NCI-H345 (cell line): ENCODE results near the gene LRRC74B.
A peak's percentile ranks its signal among the peaks of the same experiment; 100 is the strongest.
"Not testable (repeated sequence)": the region's sequence is repeated elsewhere in the genome, so short reads cannot be mapped to it uniquely, and the experiment has no call there.

Source experiments
- DNase-seq: peaks from one replicate; lab custom pipeline; 2025; lab: John Stamatoyannopoulos, UW

Gene LRRC74B, protein sequence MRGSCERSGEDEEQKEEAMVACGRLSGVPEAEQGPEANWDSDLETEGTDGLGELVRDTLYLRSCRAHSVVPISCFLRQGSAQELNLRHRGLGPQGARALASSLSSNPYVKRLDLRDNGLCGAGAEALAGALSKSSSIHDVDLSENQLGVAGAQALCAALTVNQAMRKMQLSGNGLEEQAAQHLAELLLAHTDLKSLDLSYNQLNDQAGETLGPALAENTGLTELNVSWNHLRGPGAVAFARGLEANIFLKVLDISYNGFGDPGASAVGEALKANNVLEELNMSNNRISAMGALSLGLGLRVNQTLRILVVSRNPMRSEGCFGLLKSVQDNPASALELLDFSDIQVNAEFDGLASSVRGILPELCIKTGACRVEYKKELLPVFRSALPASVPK

DNA sequence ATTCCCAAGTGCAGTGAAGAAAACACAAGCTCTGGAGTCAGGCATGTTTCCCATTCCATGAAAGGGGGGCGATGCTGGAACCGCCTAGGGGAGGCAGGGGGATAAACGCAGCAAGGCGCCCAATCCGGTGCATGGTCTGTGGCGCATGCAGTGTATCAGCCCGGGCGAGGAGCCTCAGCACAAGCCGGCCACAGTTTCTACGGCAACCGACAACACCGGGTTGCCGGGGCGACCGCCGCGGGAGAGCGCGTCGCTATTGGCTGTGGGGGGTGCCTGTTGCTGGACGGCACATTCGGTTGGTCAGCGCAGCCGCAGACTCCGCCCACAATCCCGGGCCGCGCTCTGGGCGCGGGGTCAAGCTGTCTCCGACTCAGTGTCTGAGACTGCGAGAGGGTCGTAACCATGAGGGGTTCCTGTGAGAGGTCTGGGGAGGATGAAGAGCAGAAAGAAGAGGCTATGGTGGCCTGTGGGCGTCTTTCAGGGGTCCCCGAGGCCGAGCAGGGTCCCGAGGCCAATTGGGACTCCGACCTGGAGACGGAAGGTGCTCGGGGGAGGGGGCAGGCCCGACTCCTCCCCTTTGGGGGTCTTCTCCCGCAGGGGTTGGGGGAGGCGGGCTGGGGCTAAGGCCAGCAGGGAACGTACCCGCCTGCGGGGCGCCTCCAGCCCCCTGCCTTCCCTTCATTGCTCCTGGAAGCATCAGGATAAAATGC, at the start of gene LRRC74B:
Gene LRRC74B (plus strand): TSS at position 362 of the 710 bp plus-strand sequence. CDS start 41 bp downstream, at position 403.
- peak; percentile 88 for DNase-seq

DNA sequence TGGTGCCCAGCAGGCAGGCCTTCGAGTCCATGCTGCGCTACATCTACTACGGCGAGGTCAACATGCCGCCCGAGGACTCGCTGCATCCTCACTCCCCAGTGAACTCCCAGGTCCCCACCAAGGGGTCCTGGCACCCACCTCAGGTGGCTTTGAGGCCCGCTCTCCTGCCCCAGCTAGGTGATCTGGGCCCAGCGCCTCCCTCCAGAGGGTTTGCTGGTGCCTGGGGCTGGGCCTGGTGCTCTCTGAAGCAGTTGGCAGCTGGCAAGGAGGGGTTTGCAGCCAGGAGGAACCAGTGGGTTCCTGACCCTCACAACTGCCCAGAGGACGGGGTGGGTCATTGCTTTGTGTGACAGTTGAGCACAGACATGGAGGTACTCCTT, 49.7 kb upstream of the LRRC74B start:
- DNase-seq: no peak

DNA sequence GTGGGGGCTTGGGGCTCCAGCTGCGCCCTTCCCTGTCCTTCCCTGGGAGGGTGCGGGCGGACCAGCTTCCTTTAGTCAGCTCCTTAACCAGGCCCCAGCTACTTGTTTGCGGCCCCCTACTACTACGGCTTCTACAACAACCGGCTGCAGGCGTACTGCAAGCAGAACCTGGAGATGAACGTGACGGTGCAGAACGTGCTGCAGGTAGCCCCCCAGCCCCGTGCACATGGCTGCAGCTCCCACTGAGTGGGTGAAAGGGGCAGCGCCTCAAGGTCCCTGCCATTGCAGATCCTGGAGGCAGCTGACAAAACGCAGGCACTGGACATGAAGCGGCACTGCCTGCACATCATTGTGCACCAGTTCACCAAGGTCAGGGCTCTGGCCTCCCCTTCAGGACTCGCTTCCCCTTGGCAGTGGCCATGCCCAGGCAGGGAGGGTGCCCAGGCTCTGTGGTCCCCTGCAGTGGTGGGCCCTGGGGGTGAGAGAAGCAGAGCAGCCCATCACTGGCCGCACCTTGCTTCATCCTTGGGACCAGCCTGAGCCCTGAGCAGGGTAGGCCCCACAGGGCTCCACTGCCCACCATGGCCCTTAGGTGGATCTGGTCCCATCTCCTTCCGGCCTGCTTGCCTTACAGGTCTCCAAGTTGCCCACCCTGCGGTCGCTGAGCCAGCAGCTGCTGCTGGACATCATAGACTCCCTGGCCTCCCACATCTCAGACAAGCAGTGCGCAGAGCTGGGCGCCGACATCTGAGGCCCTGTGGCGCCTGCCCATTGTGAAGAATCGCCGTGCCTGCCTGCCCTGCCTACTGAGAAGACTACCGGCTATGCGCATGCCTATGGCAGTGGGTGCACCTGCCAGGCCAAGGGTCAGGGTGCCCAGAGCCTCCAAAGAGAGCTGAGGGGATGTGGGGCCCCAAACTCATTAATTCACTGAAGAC, 48.9 kb upstream of the LRRC74B start:
- no peak for DNase-seq

DNA sequence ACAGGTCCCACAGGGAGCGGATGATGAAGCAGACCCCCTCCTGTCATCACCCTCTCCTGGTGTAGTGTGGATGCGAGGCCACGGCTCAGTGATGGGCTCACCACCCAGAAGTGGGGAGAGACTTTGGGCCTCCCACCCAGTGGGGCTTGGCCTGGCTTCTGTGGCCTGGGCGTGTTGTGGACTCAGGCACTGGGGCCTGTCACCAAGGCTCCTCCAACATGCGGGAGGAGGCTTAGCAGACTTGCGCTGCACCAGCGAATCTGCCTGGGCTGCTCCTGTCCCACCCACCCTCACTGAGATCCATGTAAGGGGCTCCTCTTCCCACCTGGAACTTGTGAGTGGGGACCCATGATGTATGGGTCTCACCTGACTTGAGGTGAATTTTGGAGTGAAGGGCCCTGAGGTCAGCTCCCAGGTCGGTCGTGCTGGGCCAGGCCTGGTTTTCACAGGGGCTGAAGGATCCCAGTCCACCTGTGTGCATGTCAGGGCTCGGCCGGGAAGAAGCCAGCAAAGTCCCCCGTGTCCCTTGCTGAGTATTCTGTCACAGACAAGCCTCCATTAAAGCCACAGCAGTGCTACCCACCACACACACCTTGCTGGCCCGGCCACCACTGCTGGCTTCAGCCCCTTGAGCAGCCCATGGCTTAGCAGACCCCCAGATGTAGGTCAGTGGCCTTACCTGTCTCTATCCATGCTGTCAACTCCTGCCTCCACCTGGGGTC, 48.0 kb upstream of the LRRC74B start:
- no peak for DNase-seq

DNA sequence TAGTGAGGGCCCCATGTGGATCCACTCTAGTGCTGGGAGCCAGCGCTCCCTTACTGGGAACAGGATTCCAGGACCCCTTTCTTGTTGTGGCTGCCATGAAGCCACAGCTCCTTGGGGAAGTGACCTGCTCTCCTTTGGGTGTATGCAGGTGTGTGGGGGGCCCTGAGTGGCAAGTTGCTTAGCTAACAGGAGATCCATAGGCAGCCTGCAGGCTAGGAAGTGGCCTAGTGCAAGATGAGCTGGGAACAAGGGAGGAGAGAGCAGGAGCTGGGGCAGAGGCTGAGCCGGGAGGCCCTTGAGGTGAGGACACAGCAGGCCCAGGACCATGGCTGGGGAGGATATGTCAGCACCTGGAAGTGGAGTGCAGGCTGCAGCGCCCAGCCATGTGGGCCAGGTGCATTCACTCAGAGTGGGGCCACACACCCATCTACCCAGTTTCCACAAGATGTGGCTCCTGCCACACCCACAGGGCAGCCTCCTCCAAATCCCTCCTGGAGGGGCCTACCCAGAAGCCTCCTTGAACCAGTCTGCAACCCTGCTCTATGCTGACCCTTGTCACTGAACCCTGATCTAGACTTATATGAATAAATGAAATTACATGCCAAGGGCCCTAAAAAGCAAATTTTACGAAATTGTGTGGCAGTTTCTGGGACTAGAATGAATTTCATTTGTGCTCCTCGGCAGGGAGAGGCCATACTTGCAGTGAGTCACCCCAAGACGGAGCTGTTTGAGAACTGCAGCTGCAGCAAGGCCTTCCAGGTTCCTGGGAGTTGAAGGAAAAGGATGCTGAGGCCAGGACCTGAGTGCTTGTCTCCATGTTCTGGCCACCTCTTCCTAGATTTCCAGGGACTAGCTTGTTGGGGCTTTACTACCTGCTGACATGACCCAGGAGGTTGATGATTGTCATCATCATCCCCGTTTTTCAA, 47.1 kb upstream of the LRRC74B start:
- DNase-seq: no peak

DNA sequence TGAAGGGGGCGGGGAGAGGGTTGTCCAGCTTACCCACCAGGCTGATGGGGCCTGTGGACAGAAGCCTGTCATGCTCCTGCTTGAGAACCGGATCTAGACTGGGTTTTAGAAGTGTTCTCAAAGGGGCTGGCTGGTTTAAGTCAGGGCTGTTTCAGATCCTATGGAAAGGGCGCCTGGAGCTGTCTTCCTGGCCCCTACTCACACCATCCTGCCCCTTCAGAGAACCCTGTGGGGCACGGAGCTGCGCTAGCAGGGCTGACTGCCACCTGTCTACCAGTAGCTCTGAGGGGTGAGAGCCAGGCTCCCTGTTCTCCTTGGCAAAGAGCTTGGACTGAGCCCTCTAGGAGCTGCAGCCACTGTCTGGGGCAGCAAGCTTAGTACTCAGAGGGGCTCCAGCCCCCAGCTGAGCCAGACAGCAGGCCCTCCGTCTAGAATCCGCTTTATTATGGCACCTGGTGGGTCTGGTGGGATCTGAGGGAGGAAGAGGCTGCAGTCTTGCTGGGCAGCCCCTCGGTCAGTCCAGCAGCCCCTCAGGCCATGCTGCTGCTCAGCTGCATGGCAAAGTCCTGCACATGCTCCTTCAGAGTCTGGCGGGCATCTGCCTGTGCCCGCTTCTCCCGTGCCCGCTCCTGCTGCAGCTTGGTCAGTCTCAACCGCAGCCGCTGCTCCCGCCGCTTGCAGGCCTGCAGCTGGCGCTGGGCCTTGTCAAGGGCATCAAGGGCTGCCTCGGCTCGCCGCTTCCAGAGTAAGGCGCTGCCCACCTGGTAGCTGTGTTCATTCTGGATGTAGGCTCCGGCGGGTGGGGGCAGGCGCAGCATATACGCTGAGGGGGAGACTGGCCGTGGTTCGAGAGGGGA, 46.2 kb upstream of the LRRC74B start:
- DNase-seq: no peak

DNA sequence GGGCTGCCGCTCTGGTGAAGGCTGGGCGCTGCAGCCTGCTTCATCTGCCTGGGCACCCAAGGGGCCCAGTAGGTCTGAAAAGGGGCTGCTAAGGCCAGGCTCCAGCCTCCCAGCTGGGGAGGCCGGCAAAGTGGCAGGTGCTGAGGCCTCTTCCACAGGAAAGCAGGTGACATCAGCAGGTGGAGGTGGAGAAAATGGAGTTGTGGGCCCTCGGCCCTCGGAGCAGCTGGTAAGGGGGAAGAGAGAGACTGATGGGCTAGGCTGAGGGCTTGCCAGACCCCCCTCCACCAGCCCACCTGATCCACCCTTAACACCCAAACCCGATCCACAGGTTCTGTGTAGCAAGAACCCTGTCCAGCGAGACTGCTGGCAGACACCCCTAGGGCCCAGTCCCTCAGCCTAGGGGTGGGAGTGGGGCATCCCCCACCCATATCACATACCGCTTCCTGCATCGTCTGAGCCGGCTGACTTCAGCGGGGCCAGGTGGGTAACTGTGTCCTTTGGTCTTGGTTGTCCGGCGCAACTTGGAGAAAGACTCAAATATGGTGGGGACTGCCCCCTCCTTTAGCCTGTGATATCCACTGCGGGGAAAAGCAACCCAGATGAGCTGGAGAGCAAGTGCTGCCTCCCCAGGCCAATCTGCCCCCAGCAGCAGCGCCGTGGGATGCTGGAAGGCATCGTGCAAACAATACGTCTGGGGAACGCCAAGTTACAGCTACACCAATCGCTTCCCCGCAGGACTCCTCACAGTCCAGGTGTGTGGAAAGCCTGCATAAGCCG, 45.3 kb upstream of the LRRC74B start:
- no peak for DNase-seq

DNA sequence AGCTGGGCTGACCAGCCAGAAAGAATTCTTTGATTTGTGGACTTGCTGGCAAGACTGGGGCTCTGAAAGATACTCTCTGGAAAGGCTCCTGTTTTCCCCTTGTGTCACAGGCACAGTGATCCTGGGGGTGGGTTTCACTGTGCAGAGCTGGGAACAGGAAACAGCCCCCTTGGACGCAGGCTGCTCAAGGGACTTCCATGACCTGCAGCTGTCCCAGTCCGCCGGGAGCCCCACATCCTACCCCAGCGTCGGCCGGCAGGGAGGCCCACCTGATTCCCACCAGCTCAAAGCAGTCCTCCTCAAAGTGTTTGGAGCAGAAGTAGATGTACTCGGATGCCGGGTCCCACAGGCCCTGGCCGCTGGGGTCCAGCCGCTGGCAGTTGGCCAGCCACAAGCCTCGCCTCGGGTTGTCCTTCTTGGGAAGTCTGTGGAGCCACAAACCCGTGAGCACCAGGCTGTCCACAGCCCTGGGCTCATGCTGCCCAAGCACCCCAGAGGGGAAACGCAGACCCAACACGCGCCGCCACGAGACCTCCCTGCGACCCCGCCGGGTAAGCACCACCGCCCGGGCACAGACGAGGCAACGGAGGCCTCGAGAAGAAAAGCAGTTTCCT, 44.7 kb upstream of the LRRC74B start:
- DNase-seq: no peak

DNA sequence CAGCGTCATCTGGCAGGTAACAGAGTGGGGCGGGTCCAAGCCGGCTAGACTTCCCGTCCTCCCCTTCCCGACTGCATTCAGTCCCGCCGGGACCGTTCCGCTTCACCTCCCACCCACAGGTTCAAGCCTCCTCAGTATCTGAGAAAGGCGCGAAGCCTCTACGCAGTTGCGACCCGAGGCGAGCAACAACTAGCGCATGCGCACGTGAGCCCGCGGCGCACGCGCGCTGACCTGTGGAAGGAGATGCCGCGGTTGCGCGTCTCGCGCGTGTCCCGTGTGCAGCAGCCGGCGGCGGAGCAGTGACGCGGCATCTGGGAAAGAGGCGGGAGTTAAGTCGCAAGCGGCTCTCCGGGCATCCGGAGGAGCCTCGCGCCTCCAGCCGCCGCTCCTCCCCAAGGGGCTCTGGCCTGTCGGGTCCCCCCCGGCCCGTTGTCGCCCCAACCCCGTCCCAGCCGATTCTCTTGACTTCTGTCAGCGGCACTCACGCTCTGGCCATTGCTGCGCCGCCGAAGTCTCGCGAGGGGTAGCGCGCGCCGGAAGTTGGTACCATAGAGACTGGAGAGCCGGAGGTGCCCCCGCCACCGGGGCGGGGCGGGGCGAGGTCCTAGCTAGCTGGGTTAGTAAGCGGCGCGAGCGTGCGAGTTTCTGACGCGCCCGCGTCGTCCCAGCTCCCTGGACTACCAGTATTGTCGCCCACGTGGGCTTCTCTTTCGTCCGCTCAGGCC, 44.0 kb upstream of the LRRC74B start, which contains the start of gene THAP7:
Gene THAP7 (minus strand): TSS at position 518 of the 725 bp plus-strand sequence. CDS start 207 bp downstream, at position 311.
- peak; percentile 91 for DNase-seq

DNA sequence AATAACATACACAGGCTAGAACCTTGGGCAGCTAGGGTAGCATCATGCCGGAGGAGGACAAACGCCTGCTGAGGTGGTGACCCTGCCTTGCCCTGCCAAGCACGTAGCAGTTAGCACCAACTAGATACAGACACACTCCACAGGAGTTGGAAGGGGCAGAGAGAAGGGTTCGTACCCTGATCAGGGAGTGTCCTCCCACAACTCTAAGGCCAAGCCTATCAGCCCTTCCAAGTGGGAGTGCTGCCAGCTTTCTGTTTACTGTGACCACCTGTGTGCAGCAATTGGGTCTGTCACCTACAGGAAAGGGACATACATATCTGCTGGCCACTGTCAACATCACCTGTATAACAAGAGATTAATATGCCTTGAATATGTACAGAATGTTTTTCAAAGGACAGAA, 42.0 kb upstream of the LRRC74B start:
- peak; percentile 10 for DNase-seq

DNA sequence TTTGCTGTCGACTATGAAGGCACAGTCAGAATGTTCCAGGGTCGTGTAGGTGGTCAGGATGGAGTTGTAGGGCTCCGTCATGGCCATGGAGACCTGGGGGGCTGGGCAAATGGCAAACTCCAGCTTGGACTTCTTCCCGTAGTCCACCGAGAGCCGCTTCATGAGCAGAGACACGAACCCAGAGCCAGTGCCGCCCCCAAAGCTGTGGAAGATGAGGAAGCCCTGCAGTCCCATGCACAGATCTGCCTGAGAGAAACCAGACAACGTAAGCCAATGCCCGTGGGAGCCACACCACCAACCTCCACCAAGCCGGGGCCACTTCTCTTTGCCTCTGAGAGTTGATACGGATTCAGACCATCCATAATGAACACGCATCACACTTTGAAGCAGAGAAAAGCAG, 36.5 kb upstream of the LRRC74B start:
- DNase-seq: not testable (repeated sequence)

DNA sequence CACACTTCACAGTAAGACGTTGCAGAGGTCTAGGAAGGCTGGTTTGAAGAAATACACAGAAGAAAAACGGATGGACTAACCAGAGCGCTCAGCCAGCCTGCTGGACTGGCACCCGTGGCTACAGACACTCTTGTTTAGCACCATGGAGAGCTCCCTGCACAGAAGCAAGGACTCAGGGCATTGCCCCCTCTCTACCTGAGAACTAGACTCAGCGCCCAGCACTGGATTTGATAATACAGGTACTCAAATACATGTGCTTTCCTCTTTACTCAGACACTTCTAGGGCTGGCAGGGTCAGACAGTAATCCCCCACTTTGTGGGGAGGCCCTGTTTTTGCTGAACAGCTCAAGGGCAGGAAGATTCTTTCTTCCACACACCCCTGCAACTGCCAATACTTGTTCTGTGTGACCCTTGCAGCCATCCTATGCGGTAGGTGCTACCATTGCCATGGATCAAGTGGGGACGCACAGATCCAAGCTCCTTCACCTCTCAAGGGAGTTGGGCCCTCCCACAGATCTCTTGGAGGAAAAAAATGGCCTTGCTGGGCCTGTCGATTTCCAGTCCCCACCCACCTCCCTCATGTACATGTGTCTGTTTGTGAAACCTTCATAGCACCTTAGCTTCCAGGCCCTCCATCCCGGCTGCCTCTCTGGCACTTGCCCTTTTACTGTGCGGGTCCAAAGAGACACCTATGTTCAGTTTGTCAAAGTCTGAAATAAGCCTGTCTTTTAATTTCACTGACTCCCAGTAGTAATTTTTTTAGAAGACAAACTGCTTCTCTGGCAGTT, 35.9 kb upstream of the LRRC74B start:
- DNase-seq: no peak

DNA sequence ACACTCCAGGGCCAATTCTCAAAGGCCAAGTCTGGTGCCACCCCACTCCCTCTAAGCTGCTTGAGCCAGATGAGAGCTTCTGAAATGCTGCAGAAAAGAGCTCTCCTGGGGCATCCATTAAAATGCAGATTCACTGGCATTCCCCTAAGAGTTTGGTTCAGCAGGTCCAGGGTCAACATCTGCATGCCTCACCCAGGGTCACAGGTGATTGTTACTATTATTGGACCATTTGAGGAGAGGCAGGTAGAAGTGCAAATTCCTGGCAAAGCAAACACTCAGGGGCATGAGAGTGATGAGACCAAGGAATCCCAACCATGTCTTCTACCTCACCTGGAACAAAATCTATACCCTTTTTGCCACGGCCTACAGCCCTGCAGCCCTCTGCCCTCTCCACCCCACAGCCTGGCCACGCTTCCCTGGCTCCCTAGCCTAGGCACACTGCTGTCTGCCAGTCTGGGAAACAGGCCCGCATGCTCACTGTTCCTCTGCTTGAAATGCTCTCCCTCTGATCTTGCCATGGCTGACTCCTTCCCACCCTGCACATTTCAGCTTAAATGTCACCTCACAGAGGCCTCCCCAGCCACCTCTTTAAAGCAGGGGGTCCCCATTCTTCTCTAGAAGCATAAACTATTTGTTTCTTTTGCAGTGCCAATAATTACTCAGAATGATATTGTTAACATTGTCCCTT, 35.2 kb upstream of the LRRC74B start:
- DNase-seq: no peak

DNA sequence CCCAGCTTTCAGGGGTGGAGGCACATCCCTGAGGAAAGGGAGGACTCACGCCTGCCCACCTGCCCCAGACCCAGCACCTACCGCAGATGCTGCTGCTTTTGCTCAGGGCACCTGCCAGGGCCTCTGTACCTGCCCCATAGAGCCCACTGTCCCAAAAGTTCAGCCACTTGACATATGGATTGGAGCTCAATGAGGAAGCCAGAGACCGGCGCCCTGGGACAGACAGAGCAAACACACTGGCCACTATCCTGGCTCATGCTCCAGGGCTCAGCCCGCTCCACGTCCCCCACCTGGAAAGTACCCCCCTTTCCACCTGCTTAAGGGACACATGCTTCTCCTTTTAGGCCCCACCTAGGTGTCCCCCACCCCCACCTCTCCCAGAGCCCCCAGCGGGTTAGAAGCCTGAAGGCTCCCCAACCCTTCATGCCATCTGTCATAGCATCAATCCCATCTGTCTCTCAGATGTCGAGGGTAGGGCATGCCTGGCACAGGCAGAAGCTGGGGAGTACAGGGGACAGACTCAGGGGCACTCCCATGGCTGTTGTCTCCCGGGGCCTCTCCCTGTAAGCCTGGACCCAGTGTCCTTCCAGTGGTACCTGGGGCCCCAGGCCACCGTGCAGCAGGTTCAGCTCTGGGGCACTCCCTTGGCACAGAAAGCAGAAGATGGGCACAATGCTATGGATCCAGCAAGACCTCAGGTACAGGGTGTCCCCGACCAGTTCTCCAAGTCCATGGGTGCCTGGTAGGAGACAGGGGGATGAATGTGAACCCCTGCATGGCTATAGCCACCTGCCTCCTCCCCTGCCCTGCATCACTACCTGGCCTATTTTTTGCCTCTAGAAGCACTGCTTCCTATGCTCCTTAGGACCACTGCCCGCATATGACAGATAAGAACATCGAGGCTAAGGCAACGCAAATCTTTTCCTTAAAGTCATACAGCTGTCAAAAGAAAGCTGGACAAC, 33.0 kb upstream of the LRRC74B start:
- DNase-seq: no peak

DNA sequence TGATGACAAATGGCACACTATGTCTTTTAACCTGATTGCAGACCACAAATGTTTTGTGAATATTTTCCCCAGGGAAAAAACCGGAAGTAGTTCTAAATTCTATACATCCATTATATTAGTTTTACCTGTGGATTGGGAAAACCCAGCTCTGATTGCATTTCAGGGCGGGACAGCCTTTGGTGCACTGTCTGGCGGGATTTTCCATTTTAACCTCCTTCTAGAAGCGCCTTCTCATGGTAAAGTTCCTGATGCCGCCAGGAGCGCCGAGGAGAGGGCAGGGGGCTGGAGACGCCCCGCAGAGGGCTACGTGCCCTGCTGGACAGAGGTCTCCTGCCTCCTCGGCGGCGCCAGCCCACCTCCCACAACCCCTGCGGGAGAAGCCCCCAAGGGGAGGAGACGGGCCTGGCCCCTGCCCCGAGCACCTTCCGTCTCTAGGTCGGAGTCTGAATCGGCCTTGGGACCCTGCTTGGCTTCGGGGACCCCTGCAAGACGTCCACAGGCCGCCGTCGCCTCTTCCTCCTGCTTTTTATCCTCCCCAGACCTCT, 32.0 kb upstream of the LRRC74B start:
- no peak for DNase-seq
